ENCODE measurements around the gene ARMH3.

ARMH3 gene

DNA sequence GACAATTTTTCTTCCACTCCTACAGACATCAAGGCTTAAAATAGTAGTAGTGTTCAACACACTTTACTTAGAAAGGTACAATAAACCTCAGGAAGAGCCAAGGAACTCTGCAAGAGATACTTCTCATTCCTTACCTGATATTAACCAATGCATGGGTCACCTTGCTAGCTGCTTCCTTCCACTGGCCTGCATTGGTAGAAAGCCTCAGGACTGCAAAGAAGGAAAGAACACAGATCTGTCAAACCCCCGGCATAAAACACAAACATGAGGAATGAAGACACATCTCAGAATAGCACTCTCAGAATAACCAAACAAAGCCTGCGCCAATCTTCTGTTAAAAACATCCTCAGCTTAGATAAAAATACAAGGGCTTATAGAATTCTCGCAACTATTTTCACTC is 116.2 kb downstream of the ARMH3 start:
- DNase-seq (ENCODE audit: low read depth in 2 of 2) = no peak

DNA sequence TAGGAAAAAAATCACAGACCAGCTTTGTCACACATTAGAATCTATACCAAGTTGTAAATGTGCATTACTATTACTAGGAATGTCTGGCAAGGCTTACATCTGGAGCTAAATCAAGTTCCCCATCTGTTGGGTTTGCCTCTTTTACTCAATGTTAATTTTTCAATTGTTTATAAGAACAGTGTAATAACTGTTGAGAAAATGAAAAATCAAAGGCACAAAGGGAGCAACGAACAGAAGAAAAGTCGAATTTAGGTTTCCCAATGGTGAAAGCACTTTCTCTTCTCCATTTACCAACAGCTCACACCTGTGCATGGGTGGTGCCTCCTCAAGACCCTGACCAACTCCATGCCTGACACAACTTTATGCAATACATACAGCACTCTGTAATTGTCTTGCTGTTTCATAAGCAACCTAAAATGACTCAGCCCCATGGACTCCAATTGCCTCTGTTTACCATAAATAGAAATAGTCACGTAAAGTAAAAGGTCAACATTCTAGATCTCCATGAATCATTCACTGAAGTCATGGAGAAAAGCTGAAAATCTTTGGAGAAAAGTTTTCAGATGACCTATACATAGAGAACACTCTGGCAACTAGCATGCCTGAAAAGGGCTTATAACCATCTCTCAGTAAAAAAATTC is 116.8 kb downstream of the ARMH3 start:
- no peak for DNase-seq (ENCODE audit: low read depth in 2 of 2)

DNA sequence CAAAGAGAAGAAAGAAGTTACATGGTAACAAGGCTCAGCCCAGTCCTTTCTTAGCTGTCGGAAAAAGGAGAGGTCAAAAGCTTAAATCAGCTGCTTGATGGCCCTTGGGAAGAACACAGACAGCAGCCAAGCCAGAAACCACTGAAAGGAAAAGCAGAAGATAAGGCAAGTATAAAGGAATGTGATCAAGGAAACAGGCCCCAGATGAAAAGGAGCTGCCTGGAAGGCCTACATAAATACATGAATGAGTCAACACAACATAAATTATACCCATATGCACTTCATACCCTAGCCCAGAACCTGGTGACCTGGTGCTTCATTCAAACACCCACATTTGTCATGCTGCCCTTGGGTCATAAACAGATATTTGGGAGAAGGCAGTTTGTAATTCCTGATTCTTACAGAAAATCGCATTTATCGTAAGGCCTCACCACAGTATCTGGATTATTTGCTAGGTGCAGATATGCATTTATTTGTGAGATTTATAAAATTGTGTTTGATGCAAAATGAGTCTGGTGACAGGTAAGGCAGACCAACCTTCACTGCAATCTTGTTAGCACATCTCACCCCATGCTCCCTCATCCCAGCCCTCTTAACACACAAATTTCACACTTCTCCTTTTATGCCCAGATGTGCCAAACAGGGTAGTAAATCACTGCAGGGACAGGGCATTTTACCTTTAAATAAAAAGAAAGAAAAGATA is 117.5 kb downstream of the ARMH3 start:
- no peak for DNase-seq (ENCODE audit: low read depth in 2 of 2)

- DNase-seq (ENCODE audit: low read depth in 2 of 2) = no peak
Observed at GRCh38 chr10:101935431-101935830, 120.5 kb downstream of the ARMH3 start.

GRCh38 chr10:101934686-101935305 is 121.2 kb downstream of the ARMH3 start:
- no peak for DNase-seq (ENCODE audit: low read depth in 2 of 2)

DNA sequence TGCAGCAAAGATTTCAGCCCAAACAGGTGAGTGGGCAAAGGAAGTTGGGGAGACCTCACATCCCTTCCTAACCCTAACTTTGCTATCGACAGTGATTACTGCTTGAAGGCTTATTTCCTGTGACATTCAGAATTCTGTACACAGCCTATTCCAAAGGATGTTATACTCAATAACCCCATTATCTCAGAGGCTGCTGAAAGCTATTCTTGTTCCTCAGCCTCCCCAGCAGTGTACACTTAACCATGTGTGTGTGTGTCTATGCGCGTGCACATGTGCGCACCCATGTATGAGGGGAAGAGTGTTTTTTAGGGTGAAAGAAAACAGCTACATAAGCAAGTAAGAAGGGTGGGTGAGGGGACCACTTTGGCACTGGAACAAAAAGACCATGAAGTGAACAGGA is 122.0 kb downstream of the ARMH3 start:
- no peak for DNase-seq (ENCODE audit: low read depth in 2 of 2)

DNA sequence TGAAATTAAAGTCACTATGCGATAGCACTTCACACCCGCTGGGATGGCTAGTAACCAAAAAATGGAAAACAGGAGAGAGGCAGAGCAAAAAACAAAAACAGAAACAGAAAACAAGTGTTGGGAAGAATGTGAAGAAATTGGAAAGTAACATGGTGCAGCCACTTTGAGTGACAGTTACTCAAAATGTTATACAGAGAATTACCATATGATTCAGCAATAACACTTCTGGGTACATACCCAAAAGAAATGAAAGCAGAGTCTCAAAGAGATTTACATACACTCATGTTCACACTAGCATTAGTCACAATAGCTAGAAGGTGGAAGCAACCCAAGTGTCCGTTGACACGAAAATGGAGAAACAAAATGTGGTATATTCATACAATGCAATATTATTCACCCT is 123.8 kb downstream of the ARMH3 start:
- DNase-seq (ENCODE audit: low read depth in 2 of 2) = no peak

GRCh38 chr10:101925027-101925426 is 130.9 kb downstream of the ARMH3 start:
- no peak for DNase-seq (ENCODE audit: low read depth in 2 of 2)

- DNase-seq (ENCODE audit: low read depth in 2 of 2) = no peak
Observed at GRCh38 chr10:101923256-101923655, 132.7 kb downstream of the ARMH3 start.

DNA sequence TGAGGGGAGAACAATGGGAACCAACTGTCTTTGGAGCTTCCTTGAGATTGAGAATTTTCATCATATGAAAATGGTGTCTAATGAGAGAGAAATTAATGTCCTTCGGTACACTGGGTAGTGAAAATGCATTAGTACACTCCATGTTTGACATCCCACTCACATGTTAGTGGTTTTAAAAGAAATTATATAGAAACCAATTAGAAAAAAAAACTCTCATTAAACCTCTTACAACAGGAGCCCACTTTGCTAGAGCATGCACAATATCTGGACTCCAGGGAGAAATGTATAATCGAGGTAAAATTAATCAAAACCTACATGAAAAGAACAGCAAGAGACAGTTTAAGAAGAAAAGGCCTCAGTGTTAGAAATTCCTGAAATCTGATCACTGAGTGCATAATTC is 133.1 kb downstream of the ARMH3 start:
- no peak for DNase-seq (ENCODE audit: low read depth in 2 of 2)

- no peak for DNase-seq (ENCODE audit: low read depth in 2 of 2)
Observed at GRCh38 chr10:101920546-101920945, 135.4 kb downstream of the ARMH3 start.

DNA sequence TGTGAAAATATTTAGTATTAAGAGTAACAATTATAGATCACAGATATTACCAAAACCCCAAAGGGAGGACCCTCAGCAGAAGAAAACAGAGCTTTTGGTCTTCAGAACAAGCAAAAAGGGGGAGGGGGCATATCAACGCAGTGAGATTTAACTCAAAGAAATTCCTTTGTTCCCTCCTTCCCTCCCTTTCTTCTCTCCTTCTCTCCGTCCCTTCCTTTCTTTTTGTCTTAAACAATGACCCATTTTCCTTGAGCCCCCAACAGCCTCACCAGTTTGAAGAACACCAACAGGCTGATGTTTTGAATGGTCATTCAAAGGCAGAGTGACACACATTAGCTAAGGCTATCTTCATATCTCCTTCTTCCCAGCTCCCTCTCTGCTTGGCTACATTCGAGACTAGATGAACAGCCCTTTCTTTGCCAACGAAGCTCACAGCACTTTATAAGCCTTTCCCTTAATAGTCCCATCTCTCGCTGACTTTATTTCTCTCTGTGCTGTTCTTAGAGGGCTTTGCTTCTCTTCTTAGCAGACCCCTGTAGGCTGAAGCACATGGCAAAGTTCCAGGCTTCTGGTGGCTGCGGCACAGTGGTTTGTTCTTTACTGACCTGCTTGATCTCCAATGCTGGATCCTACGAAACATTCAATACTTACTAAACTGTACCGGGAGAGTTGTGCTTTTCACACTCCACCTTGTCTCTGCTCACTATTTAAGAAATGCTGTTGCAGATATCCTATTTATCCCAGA is 136.8 kb downstream of the ARMH3 start:
- no peak for DNase-seq (ENCODE audit: low read depth in 2 of 2)

GRCh38 chr10:101912561-101913179 is 143.3 kb downstream of the ARMH3 start:
- no peak for DNase-seq (ENCODE audit: low read depth in 2 of 2)

DNA sequence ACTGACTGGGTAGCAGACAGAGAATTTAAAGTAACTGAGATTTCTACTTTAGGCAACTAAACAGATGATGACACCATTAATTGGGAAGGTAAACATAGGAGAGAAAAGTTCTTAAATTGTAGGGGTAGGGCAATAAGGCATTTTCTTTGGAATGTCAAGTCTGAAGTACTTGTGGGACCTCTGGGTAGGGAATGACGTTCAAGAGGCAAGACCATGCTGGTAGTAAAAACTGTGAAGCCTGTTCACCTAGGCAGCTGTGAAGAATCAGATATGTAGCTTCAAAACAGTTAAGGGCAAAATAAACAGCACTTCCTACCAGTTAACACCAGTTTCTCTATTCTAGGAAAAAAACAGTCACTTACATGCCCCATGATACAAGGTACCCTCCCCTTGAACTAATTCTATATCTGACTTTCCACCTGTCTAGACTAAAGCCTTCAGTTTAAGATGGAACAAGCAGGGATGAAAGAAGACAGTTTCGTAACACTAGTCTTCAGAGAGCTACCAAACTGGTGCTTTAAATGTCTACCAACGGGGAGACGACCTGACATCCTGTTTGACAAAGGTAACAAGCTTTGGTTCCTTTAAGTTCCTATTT is 149.3 kb downstream of the ARMH3 start:
- DNase-seq (ENCODE audit: low read depth in 2 of 2) = no peak

DNA sequence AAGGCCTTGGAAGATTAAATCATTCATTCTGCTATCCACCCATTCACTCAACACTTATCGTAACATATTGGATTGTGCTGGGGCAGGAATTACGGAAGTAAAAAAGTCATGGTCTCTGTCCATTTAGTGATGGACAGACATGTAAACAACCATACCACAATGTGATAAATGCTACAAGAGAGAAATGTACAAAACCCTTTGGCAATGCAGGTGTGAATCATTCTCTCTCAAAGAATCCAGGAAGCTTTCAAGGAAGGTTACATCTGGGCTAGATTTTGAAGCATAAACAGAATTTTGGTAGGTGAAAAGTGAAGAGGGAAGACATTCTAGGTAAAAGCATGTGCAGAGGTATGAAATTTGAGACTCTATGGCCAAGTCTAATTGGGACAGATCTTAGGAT is 150.7 kb downstream of the ARMH3 start:
- no peak for DNase-seq (ENCODE audit: low read depth in 2 of 2)

GRCh38 chr10:101903827-101904550 is 152.0 kb downstream of the ARMH3 start:
- no peak for DNase-seq (ENCODE audit: low read depth in 2 of 2)

GRCh38 chr10:101902820-101903145 is 153.2 kb downstream of the ARMH3 start:
- DNase-seq (ENCODE audit: low read depth in 2 of 2) = no peak

GRCh38 chr10:101902032-101902819 is 153.7 kb downstream of the ARMH3 start:
- no peak for DNase-seq (ENCODE audit: low read depth in 2 of 2)

GRCh38 chr10:101901340-101901739 is 154.6 kb downstream of the ARMH3 start:
- DNase-seq (ENCODE audit: low read depth in 2 of 2) = no peak

DNA sequence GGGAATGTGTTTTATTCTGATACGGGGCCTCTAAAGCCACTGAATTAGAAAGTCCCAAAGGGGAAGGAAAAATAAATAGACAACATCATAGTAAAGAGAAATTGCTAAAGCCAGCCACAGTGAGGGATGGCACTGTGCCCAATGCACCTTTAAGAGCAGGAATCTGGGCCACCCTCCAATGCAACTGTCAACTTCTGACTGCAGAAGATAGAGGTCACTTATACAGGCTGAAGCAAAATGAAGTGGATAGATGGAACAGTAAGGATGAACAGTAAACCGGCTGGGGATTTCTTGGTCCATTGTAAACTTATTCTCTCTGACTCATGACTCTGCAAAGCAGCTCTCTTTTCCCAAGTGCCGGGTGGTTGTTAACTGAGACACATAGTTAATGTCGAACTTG is 158.3 kb downstream of the ARMH3 start:
- DNase-seq (ENCODE audit: low read depth in 2 of 2) = no peak
